Measurements from ENCODE around the gene GNG12. TPM values are rescaled to one million over a fixed set of nuclear protein-coding genes. Genes with fewer than 3 reads are reported as not detected.

Gene GNG12
- total RNA-seq, 2 experiments from 2014 or later: not detected

GRCh38 chr1:67768480-67768879 is 64.8 kb downstream of the GNG12 start:
- Mint-ChIP-seq H3K4me1 (ENCODE audit: low read depth) (peaks cover 6% of the 10 kb centered on the region), H3K27me3 (peaks cover 54% of the 10 kb centered on the region), H3K36me3 (ENCODE audit: low read depth) (no peaks in the 10 kb centered on the region), H3K27ac (no peak overlapping the region), H3K4me3 (no peak overlapping the region), H3K9me3 (no peaks in the 10 kb centered on the region)
- Histone ChIP-seq H3K36me3 (ENCODE audit: insufficient read depth, low read length) (no peaks in the 10 kb centered on the region), H3K4me1 (ENCODE audit: insufficient read depth, low read length) (peaks cover 6% of the 10 kb centered on the region), H3K27me3 (ENCODE audit: control insufficient read depth in 1 of 2, insufficient read depth in 2 of 2, low read length in 2 of 2) (peaks cover 7 to 14% of the 10 kb centered on the region in 2 experiments), H3K27ac (ENCODE audit: low read depth in 1 of 2, low read length in 2 of 2) (no peak overlapping the region), H3K4me3 (ENCODE audit: low read length) (no peak overlapping the region), H3K9me3 (ENCODE audit: control insufficient read depth in 1 of 2, insufficient read depth in 1 of 2, low read length in 2 of 2) (no peaks in the 10 kb centered on the region)
- ChIA-PET CTCF (interaction anchor here (0.8 to 2.0 kb wide), 2 partner anchors 8 to 207 kb away, joined by 3 to 8 read pairs; no protein-coding TSS in a partner anchor), POLR2A (no interaction called here)
- intact Hi-C loops (cut with DNase I, micrococcal nuclease): loop anchor here in 1 of 2 experiments (10.0 kb wide), 1 partner anchor 534 kb away; no protein-coding TSS in a partner anchor
- TF ChIP-seq CTCF (IDR thresholded peaks at IDR 0.05): no peak
- ATAC-seq (ENCODE audit: poor library complexity) (no peak), DNase-seq (no peak)

- Histone ChIP-seq H3K4me3 (ENCODE audit: low read length) (no peak overlapping the region), H3K36me3 (ENCODE audit: insufficient read depth, low read length) (no peaks in the 10 kb centered on the region), H3K4me1 (ENCODE audit: insufficient read depth, low read length) (peaks cover 6% of the 10 kb centered on the region), H3K27ac (ENCODE audit: low read depth in 1 of 2, low read length in 2 of 2) (no peak overlapping the region), H3K27me3 (ENCODE audit: control insufficient read depth in 1 of 2, insufficient read depth in 2 of 2, low read length in 2 of 2) (peaks cover 9 to 14% of the 10 kb centered on the region in 2 experiments), H3K9me3 (ENCODE audit: control insufficient read depth in 1 of 2, insufficient read depth in 1 of 2, low read length in 2 of 2) (no peaks in the 10 kb centered on the region)
- CTCF ChIA-PET: interaction anchor here (0.8 to 2.3 kb wide), 2 partner anchors 15 to 206 kb away, joined by 3 to 7 read pairs; no protein-coding TSS in a partner anchor
- Mint-ChIP-seq H3K27ac (no peak overlapping the region), H3K27me3 (peaks cover 51% of the 10 kb centered on the region), H3K9me3 (no peaks in the 10 kb centered on the region), H3K4me3 (no peak overlapping the region), H3K4me1 (ENCODE audit: low read depth) (peaks cover 6% of the 10 kb centered on the region), H3K36me3 (ENCODE audit: low read depth) (no peaks in the 10 kb centered on the region)
- DNase-seq: no peak
- intact Hi-C loops (cut with DNase I, micrococcal nuclease): loop anchor here in 1 of 2 experiments (10.0 kb wide), 1 partner anchor 532 kb away; no protein-coding TSS in a partner anchor
- POLR2A ChIA-PET: no interaction called here
- TF ChIP-seq CTCF (IDR thresholded peaks at IDR 0.05): no peak
- ATAC-seq (ENCODE audit: poor library complexity): no peak
These were observed 66.0 kb downstream of the GNG12 start for GRCh38 chr1:67767103-67767782.

- Mint-ChIP-seq H3K27me3 (peaks cover 48% of the 10 kb centered on the region), H3K9me3 (no peaks in the 10 kb centered on the region), H3K27ac (no peak overlapping the region), H3K4me1 (ENCODE audit: low read depth) (peaks cover 6% of the 10 kb centered on the region), H3K36me3 (ENCODE audit: low read depth) (no peaks in the 10 kb centered on the region), H3K4me3 (peak overlapping the region; percentile 38)
- DNase-seq (peak in 10 of 14 experiments; percentile 5 to 57 (median 29)), ATAC-seq (ENCODE audit: poor library complexity) (peak; percentile 52)
- Histone ChIP-seq H3K27me3 (ENCODE audit: control insufficient read depth in 1 of 2, insufficient read depth in 2 of 2, low read length in 2 of 2) (peaks cover 9 to 14% of the 10 kb centered on the region in 2 experiments), H3K36me3 (ENCODE audit: insufficient read depth, low read length) (no peaks in the 10 kb centered on the region), H3K9me3 (ENCODE audit: control insufficient read depth in 1 of 2, insufficient read depth in 1 of 2, low read length in 2 of 2) (no peaks in the 10 kb centered on the region), H3K4me3 (ENCODE audit: low read length) (peak overlapping the region; percentile 28), H3K27ac (ENCODE audit: low read depth in 1 of 2, low read length in 2 of 2) (no peak overlapping the region), H3K4me1 (ENCODE audit: insufficient read depth, low read length) (peaks cover 6% of the 10 kb centered on the region)
- intact Hi-C loops (cut with DNase I, micrococcal nuclease): loop anchor here in 1 of 2 experiments (10.0 kb wide), 1 partner anchor 532 kb away; no protein-coding TSS in a partner anchor
- POLR2A ChIA-PET: no interaction called here
- CTCF ChIA-PET: interaction anchor here (0.7 to 2.3 kb wide), 5 partner anchors 14 to 482 kb away, joined by 3 to 7 read pairs (median 3); partner anchors contain the start of gene SERBP1
- TF ChIP-seq CTCF (IDR thresholded peaks at IDR 0.05): peak; percentile 70
These were observed 66.9 kb downstream of the GNG12 start for GRCh38 chr1:67766141-67766978.

Data from CD4-positive, alpha-beta T cell (primary cell).